Stimulated activated naive CD8-positive, alpha-beta T cell treated with anti-CD3 and anti-CD28 coated beads, Interleukin-15, amount 100 ng/mL, for 72 hours (primary cell): ENCODE results near the gene FSTL4.

Source experiments
- ATAC-seq: fragments of 150-1000 bp; cut with Tn5 transposase; 2 replicates; pipeline ENCODE4 v1.10.0; 2021; ENCODE audit warnings: mild to moderate bottlenecking, moderate library complexity
- DNase-seq, 2 donors: peaks; one replicate each; pipeline ENCODE4 v3.0.0; 2021 to 2022
- H3K27ac Mint-ChIP-seq, 2 donors: one replicate each; pipeline ENCODE4 v1.8.0; 2022; ENCODE audit warnings: mild to moderate bottlenecking in 2 of 2, mixed read lengths in 2 of 2, moderate library complexity in 2 of 2
- H3K27me3 Mint-ChIP-seq: one replicate; pipeline ENCODE4 v1.8.0; 2022; ENCODE audit warnings: mixed read lengths
- H3K4me1 Mint-ChIP-seq: one replicate; pipeline ENCODE4 v1.8.0; 2022; ENCODE audit warnings: mild to moderate bottlenecking, mixed read lengths
- H3K4me3 Mint-ChIP-seq, 2 donors: one replicate each; pipeline ENCODE4 v1.8.0; 2022; ENCODE audit warnings: mild to moderate bottlenecking in 2 of 2, mixed read lengths in 2 of 2, moderate library complexity in 1 of 2
- H3K9me3 Mint-ChIP-seq, 2 donors: one replicate each; pipeline ENCODE4 v1.8.0; 2022; ENCODE audit warnings: mixed read lengths in 2 of 2

The FSTL4 gene

DNA sequence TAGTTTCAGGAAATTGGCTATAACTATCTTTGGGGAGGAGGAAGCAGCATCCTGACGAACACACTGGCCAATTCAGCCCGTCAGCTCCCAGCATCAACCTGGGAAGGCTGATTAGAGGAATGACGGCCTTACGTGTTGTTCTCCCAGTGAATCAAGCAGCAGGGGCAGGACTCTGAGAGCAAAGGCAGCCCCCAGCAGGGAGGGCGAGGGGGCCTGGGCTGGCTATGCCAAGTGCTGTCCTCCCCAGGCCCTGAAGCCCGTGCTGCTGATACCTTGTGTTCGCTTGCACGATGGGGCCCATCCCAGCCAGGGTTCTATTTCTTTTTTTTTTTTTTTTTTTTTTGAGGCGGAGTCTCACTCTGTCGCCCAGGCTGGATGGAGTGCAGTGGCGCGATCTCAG, 254.1 kb downstream of the FSTL4 start:
- Mint-ChIP-seq H3K4me1 (peaks cover 23% of the 10 kb centered on the region), H3K4me3 (no peak overlapping the region), H3K27ac (peak overlapping the region in 1 of 2 donors; percentile 90), H3K9me3 (no peaks in the 10 kb centered on the region), H3K27me3 (peaks cover 5% of the 10 kb centered on the region)
- ATAC-seq (no peak), DNase-seq (no peak)

- H3K27ac Mint-ChIP-seq: no peak overlapping the region
- no peak for ATAC-seq
- no peaks in the 10 kb centered on the region for H3K27me3 Mint-ChIP-seq
- H3K4me1 Mint-ChIP-seq: peaks cover 23% of the 10 kb centered on the region
- DNase-seq: no peak
- H3K9me3 Mint-ChIP-seq: no peaks in the 10 kb centered on the region
- H3K4me3 Mint-ChIP-seq: no peak overlapping the region
Measured at GRCh38 chr5:133357758-133358157, 254.6 kb downstream of the FSTL4 start.

GRCh38 chr5:133356984-133357421, 255.3 kb downstream of the FSTL4 start:
- no peaks in the 10 kb centered on the region for H3K9me3 Mint-ChIP-seq
- H3K27me3 Mint-ChIP-seq: no peaks in the 10 kb centered on the region
- DNase-seq (no peak), ATAC-seq (no peak)
- H3K4me3 Mint-ChIP-seq: no peak overlapping the region
- no peak overlapping the region for H3K27ac Mint-ChIP-seq
- H3K4me1 Mint-ChIP-seq: peaks cover 23% of the 10 kb centered on the region

DNA sequence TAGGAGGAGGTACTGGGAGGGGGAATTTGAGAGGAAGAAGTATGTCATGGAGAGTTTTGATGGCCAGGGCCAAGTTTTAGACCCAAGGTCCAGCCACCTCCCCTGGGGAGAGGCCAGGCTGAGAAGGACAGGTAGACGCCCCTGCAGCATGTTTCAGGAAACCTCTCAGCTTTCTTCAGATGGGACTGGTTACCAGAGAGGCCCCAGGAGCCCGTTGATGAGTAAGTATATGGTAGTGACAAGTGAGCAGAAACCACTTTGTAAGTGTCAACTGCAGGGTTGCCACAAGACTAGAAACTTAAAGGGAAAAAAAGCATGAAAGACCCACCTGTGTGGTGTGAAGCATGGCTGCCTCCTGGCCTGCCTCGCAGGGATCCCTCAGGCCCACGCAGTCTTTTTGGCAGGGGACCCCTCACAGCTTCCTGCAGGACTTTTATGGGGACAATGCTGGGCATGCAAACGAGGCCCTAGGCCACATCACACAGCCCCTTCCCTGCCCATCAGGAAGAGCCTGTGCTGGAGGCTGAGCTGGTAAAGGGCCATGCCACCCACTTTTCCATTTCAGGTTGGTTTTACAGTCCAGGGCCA, 255.9 kb downstream of the FSTL4 start:
- DNase-seq (no peak), ATAC-seq (peak; percentile 75)
- no peaks in the 10 kb centered on the region for H3K9me3 Mint-ChIP-seq
- peak overlapping the region in 1 of 2 donors; percentile 51 for H3K27ac Mint-ChIP-seq
- no peak overlapping the region for H3K4me3 Mint-ChIP-seq
- no peaks in the 10 kb centered on the region for H3K27me3 Mint-ChIP-seq
- peaks cover 23% of the 10 kb centered on the region for H3K4me1 Mint-ChIP-seq

DNA sequence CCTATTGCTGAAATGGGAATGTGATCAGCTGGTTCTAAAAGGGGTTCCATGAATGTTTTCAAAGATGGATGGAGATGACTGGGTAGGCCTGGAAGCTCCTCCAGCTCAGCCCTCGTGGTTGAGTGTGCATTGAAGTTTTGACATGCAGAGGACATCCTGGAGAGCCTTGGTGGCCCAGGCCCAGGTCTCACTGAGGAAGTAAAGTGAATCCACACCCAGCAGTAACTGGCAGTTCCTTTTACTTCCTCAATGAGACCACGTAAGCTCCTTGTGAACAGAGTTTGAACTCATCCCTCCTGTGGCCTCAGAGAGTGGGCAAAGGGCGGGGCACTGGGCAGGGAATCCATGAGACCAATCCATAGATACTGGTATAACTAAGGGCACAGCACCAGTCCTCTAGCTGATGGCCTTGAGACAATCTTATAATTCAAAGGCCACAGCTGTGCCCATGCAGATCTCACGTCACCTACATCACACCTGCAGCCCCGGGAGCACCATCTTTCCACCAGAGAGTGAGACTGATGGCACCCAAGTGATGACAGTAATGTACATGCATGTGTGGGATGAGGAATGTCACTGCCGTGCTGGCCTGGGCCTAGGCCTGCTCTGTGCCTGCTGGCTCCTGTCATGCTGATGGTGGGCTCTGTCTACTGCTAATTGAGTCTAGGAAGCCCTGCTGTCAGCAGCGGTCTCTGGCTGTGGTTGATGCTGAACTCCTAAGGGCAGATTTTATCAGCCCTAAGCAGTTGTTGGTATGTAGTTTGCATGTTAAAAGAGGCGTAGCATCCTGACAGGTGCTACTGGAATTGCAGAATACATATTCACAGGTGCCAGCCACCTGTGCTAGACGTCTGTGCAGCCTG, 257.8 kb downstream of the FSTL4 start:
- no peak for DNase-seq
- no peaks in the 10 kb centered on the region for H3K9me3 Mint-ChIP-seq
- no peak overlapping the region for H3K4me3 Mint-ChIP-seq
- peaks cover 5% of the 10 kb centered on the region for H3K27me3 Mint-ChIP-seq
- ATAC-seq: no peak
- H3K27ac Mint-ChIP-seq: no peak overlapping the region
- H3K4me1 Mint-ChIP-seq: peaks cover 17% of the 10 kb centered on the region

DNA sequence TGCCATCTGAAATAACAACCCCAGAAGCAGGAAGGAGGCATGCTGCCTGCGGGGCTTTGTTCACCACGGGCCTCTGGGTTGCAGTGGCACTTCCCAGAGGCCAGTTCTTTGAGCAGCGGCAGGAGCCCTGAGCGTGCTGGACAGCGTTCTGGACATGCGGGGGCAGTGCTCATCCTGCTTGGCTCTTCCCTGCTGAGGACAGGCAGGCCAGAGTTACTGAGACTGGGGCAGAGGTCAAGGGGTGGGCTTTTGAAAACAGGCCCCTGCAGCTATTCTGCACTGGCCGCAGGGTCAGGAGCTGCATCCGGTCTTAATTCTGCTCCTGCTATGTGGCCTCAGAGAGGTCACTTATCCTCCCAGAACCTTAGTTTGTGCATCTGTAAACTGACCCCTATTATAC, 258.6 kb downstream of the FSTL4 start:
- ATAC-seq (no peak), DNase-seq (no peak)
- Mint-ChIP-seq H3K27ac (no peak overlapping the region), H3K9me3 (no peaks in the 10 kb centered on the region), H3K27me3 (peaks cover 5% of the 10 kb centered on the region), H3K4me1 (peaks cover 16% of the 10 kb centered on the region), H3K4me3 (no peak overlapping the region)

DNA sequence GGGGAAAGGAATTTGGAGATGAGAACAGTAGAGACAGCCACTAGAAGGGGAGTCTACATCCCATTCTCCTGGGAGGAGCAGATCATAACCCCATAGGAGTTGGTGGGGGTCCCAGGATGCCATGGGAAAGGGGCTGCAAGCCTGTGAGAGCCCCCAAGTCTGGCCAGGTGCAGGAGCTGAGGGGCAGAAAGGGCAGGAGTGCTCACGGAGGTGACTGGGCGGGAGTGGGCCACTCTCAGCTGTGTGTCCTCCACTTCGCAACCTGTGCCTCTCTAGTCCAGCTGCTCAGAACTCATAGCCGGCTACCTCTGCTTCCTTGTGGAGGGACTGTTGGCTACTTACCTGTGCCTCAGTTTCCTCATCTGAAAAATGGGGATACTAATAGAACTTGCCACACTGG, 263.9 kb downstream of the FSTL4 start:
- ATAC-seq (no peak), DNase-seq (no peak)
- Mint-ChIP-seq H3K27me3 (peaks cover 14% of the 10 kb centered on the region), H3K27ac (peak overlapping the region in 1 of 2 donors; percentile 73), H3K4me1 (no peaks in the 10 kb centered on the region), H3K9me3 (no peaks in the 10 kb centered on the region), H3K4me3 (no peak overlapping the region)

DNA sequence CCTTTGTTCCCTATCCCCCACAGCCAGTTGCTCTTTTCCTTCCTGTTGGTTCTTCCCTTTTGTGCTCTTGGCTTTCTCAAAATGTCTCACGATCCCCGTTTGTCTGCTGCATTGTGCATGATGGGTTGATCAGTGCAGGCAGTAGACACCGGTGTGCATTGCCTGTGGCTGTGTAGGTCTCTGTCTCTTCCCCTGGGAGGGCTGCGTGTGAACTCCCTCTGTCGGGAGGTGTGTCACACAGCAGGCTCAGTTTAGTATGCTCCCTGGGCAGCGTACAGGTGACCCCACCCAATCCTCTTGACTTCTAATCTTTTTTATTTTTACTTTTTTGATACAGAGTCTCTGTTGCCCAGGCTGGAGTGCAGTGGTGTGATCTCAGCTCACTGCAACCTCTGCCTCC, 265.3 kb downstream of the FSTL4 start:
- DNase-seq (no peak), ATAC-seq (peak; percentile 85)
- H3K4me3 Mint-ChIP-seq: no peak overlapping the region

GRCh38 chr5:133344266-133344665, 268.1 kb downstream of the FSTL4 start:
- DNase-seq (no peak), ATAC-seq (no peak)
- Mint-ChIP-seq H3K27me3 (peaks cover 9% of the 10 kb centered on the region), H3K4me3 (no peak overlapping the region), H3K27ac (no peak overlapping the region), H3K4me1 (peaks cover 19% of the 10 kb centered on the region), H3K9me3 (no peaks in the 10 kb centered on the region)

More for the DNA sequence above, 265.3 kb downstream of the FSTL4 start:
- Mint-ChIP-seq H3K27me3 (peaks cover 14% of the 10 kb centered on the region), H3K27ac (peak overlapping the region in 1 of 2 donors; percentile 2), H3K9me3 (no peaks in the 10 kb centered on the region), H3K4me1 (peaks cover 2% of the 10 kb centered on the region)

- Mint-ChIP-seq H3K9me3 (no peaks in the 10 kb centered on the region), H3K27me3 (peaks cover 5% of the 10 kb centered on the region), H3K27ac (no peak overlapping the region), H3K4me1 (peaks cover 19% of the 10 kb centered on the region), H3K4me3 (no peak overlapping the region)
- ATAC-seq (no peak), DNase-seq (no peak)
Measured at GRCh38 chr5:133343196-133343595, 269.1 kb downstream of the FSTL4 start.

- Mint-ChIP-seq H3K4me3 (no peak overlapping the region), H3K27ac (peak overlapping the region; percentile 49 to 93), H3K4me1 (peaks cover 19% of the 10 kb centered on the region), H3K9me3 (no peaks in the 10 kb centered on the region), H3K27me3 (no peaks in the 10 kb centered on the region)
- DNase-seq (no peak), ATAC-seq (peak; percentile 41)
Measured at GRCh38 chr5:133341915-133342710, 270.2 kb downstream of the FSTL4 start.

DNA sequence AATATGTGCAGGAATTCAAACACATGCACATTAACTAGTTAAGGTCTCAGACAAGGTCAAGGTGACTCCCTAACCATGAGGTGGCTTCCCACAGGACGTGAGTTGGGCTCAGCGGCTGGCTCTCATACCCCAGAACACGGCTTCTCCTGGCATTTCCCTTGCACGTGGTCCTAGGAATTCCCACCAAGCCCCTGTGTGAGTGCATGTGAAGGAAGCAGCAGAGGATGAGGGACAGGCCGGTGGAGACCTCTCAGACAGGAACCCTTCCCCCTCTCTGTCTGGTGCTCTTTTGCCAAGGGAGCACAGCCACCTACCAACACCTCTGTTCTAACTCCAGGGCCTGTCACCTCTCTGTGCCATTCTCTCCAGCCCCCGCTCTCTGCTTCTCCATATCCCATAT, 271.0 kb downstream of the FSTL4 start:
- H3K27me3 Mint-ChIP-seq: no peaks in the 10 kb centered on the region
- no peak overlapping the region for H3K4me3 Mint-ChIP-seq
- H3K9me3 Mint-ChIP-seq: no peaks in the 10 kb centered on the region
- peaks cover 26% of the 10 kb centered on the region for H3K4me1 Mint-ChIP-seq
- DNase-seq: no peak
- ATAC-seq: no peak
- peak overlapping the region in 1 of 2 donors; percentile 93 for H3K27ac Mint-ChIP-seq

GRCh38 chr5:133340822-133341221, 271.5 kb downstream of the FSTL4 start:
- H3K9me3 Mint-ChIP-seq: no peaks in the 10 kb centered on the region
- ATAC-seq (no peak), DNase-seq (no peak)
- no peaks in the 10 kb centered on the region for H3K27me3 Mint-ChIP-seq
- no peak overlapping the region for H3K4me3 Mint-ChIP-seq
- H3K4me1 Mint-ChIP-seq: peaks cover 31% of the 10 kb centered on the region
- peak overlapping the region in 1 of 2 donors; percentile 41 for H3K27ac Mint-ChIP-seq

GRCh38 chr5:133340002-133340755, 272.2 kb downstream of the FSTL4 start:
- ATAC-seq: no peak

More at GRCh38 chr5:133340002-133340755, 272.2 kb downstream of the FSTL4 start:
- no peaks in the 10 kb centered on the region for H3K9me3 Mint-ChIP-seq
- no peak for DNase-seq
- H3K27ac Mint-ChIP-seq: peak overlapping the region in 1 of 2 donors; percentile 81
- peaks cover 37% of the 10 kb centered on the region for H3K4me1 Mint-ChIP-seq
- H3K27me3 Mint-ChIP-seq: no peaks in the 10 kb centered on the region
- H3K4me3 Mint-ChIP-seq: no peak overlapping the region
